ENCODE results near the gene POLR3H. TPM values are rescaled to one million over a fixed set of nuclear protein-coding genes. Genes with fewer than 3 reads are reported as not detected.

POLR3H gene
- total and polyA plus RNA-seq, 2 donors (not counting 3 experiments of a cell fraction or from before 2014, with no cell fraction given): 31.2 to 39.4 TPM

DNA sequence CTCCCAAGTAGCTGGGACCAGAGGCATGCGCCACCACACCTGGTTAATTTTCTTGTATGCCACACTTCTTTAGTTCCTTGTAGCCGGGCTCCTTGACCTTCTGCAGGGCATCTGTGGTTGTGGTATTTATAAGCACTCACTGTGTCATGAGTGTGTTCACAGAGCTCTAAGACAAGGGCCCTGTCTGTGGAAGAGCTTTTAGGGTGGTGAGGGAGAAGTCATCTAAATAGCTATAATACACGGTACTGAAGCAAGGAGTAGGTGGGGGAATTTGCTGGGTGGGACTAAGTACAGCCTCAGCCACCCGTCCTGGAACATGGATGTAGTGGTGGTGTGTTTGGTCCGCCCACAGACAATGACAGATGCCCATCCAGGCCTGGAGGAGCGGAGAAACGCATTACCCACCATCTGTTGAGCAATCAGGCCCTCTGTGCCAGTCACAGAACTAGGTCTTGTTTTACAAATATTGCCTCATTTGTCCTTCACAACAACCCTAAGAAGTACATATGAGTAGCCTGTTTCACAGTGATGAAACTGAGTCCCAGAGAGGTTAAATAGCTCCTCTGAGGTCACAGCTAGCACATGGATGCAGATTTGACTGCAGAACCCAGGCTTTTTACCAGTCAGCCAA lies 65.3 kb downstream of the POLR3H start:
- H3K9me3 ChIP-seq (replicated peaks; ENCODE audit: control insufficient read depth, insufficient read depth, low read length): no peaks in the 10 kb centered on the region
- no peaks in the 10 kb centered on the region for H3K27me3 ChIP-seq (ENCODE audit: control insufficient read depth in 2 of 2, insufficient read depth in 2 of 2, low read length in 2 of 2)
- dilution Hi-C loops (cut with MboI; ENCODE audit: extremely low pct_ligation_motif_present, low sequenced_read_pairs) (no loop called here), intact Hi-C loops (cut with micrococcal nuclease) (no loop called here)
- DNase-seq (ENCODE audit: low read depth, low spot score): no peak
- no peaks in the 10 kb centered on the region for H4K20me1 ChIP-seq (replicated peaks; ENCODE audit: control insufficient read depth, extremely low read depth, insufficient read depth, low read length)
- H2AFZ ChIP-seq (ENCODE audit: low read depth, low read length): no peak overlapping the region
- FAIRE-seq: no peak
- ChIA-PET CTCF (interaction anchor here (0.7 to 1.5 kb wide), 6 partner anchors 10 to 75 kb away, joined by 3 to 7 read pairs (median 3); partner anchors contain the start of genes ACO2 and PHF5A), POLR2A (interaction anchor here (1.3 kb wide), 1 partner anchor 10 kb away, joined by 3 read pairs; the partner anchor contains the start of genes ACO2 and PHF5A)
- H3K36me3 ChIP-seq (ENCODE audit: control insufficient read depth in 2 of 2, extremely low read depth in 1 of 2, insufficient read depth in 2 of 2, low read length in 2 of 2): no peaks in the 10 kb centered on the region
- H3K4me3 ChIP-seq (replicated peaks in 1 of 3; ENCODE audit: insufficient read depth in 1 of 3, low read depth in 1 of 3, low read length in 3 of 3): no peak overlapping the region
- H3K4me2 ChIP-seq (ENCODE audit: insufficient read depth, low read length): no peak overlapping the region
- no peaks in the 10 kb centered on the region for H3K4me1 ChIP-seq (ENCODE audit: control insufficient read depth, extremely low read depth, insufficient read depth, low read length)
- H3K27ac ChIP-seq (ENCODE audit: insufficient read depth, low read depth, low read length): no peak overlapping the region
- H3K9ac ChIP-seq (replicated peaks; ENCODE audit: extremely low read depth, insufficient read depth, low read length): no peak overlapping the region
- no peaks in the 10 kb centered on the region for H3K9me1 ChIP-seq (replicated peaks; ENCODE audit: control insufficient read depth, extremely low read depth, insufficient read depth, low read length)
- no TSS peak for BruUV-seq (replicated peaks)
- peaks cover 67% of the 10 kb centered on the region for H3K79me2 ChIP-seq (ENCODE audit: control insufficient read depth, insufficient read depth, low read length)
- TF ChIP-seq FOS (IDR thresholded peaks at IDR 0.05; ENCODE audit: borderline replicate concordance, insufficient read depth, low read length) (no peak), JUN (IDR thresholded peaks at IDR 0.05; ENCODE audit: borderline replicate concordance, insufficient read depth, insufficient read length, low read depth) (no peak), POLR2A (IDR thresholded peaks at IDR 0.05; ENCODE audit: low read depth, low read length) (no peak)
- TF ChIP-seq, protein P1, sequence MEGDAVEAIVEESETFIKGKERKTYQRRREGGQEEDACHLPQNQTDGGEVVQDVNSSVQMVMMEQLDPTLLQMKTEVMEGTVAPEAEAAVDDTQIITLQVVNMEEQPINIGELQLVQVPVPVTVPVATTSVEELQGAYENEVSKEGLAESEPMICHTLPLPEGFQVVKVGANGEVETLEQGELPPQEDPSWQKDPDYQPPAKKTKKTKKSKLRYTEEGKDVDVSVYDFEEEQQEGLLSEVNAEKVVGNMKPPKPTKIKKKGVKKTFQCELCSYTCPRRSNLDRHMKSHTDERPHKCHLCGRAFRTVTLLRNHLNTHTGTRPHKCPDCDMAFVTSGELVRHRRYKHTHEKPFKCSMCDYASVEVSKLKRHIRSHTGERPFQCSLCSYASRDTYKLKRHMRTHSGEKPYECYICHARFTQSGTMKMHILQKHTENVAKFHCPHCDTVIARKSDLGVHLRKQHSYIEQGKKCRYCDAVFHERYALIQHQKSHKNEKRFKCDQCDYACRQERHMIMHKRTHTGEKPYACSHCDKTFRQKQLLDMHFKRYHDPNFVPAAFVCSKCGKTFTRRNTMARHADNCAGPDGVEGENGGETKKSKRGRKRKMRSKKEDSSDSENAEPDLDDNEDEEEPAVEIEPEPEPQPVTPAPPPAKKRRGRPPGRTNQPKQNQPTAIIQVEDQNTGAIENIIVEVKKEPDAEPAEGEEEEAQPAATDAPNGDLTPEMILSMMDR (IDR thresholded peaks at IDR 0.05; ENCODE audit: extremely low read depth in 1 of 2, insufficient read depth in 1 of 2, low read depth in 1 of 2, low read length in 2 of 2): no peak

DNA sequence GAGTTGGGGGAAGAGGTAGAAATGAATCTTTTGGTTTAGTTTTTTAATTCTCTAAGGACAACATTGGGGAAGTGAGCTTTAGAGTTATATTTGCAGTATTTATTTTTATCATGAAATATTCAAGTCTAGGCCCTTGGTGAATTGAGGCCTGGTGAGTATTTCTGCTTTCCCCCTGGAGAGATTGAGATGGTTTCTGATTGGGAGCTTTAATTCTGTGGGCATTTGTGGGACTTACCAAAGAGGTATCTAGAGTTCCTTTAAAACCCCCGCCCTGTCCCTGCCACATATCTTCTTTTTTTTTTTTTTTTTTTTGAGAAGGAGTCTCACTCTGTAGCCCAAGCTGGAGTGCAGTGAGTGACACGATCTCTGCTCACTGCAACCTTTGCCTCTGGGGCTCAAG lies 65.8 kb downstream of the POLR3H start:
- Histone ChIP-seq H4K20me1 (replicated peaks; ENCODE audit: control insufficient read depth, extremely low read depth, insufficient read depth, low read length) (no peaks in the 10 kb centered on the region), H3K9me1 (replicated peaks; ENCODE audit: control insufficient read depth, extremely low read depth, insufficient read depth, low read length) (no peaks in the 10 kb centered on the region), H3K9ac (replicated peaks; ENCODE audit: extremely low read depth, insufficient read depth, low read length) (no peak overlapping the region), H3K27ac (ENCODE audit: insufficient read depth, low read depth, low read length) (no peak overlapping the region), H3K4me2 (ENCODE audit: insufficient read depth, low read length) (no peak overlapping the region), H3K27me3 (ENCODE audit: control insufficient read depth in 2 of 2, insufficient read depth in 2 of 2, low read length in 2 of 2) (no peaks in the 10 kb centered on the region), H3K9me3 (replicated peaks; ENCODE audit: control insufficient read depth, insufficient read depth, low read length) (no peaks in the 10 kb centered on the region), H3K36me3 (ENCODE audit: control insufficient read depth in 2 of 2, extremely low read depth in 1 of 2, insufficient read depth in 2 of 2, low read length in 2 of 2) (no peaks in the 10 kb centered on the region), H3K4me1 (ENCODE audit: control insufficient read depth, extremely low read depth, insufficient read depth, low read length) (no peaks in the 10 kb centered on the region), H3K4me3 (replicated peaks in 1 of 3; ENCODE audit: insufficient read depth in 1 of 3, low read depth in 1 of 3, low read length in 3 of 3) (no peak overlapping the region), H3K79me2 (ENCODE audit: control insufficient read depth, insufficient read depth, low read length) (peaks cover 68% of the 10 kb centered on the region), H2AFZ (ENCODE audit: low read depth, low read length) (no peak overlapping the region)
- dilution Hi-C loops (cut with MboI; ENCODE audit: extremely low pct_ligation_motif_present, low sequenced_read_pairs): no loop called here
- POLR2A ChIA-PET: interaction anchor here (1.3 kb wide), 1 partner anchor 9 kb away, joined by 3 read pairs; the partner anchor contains the start of genes ACO2 and PHF5A
- BruUV-seq (replicated peaks): no TSS peak
- DNase-seq (ENCODE audit: low read depth, low spot score) (no peak), FAIRE-seq (no peak)
- intact Hi-C loops (cut with micrococcal nuclease): no loop called here
- CTCF ChIA-PET: interaction anchor here (0.7 to 1.5 kb wide), 3 partner anchors 39 to 75 kb away, joined by 3 to 7 read pairs (median 3); no protein-coding TSS in a partner anchor
- TF ChIP-seq, protein P1 (IDR thresholded peaks at IDR 0.05; ENCODE audit: extremely low read depth in 1 of 2, insufficient read depth in 1 of 2, low read depth in 1 of 2, low read length in 2 of 2): no peak
- no peak for TF ChIP-seq JUN (IDR thresholded peaks at IDR 0.05; ENCODE audit: borderline replicate concordance, insufficient read depth, insufficient read length, low read depth)
- no peak for TF ChIP-seq POLR2A (IDR thresholded peaks at IDR 0.05; ENCODE audit: low read depth, low read length)
- TF ChIP-seq MYC (IDR thresholded peaks at IDR 0.05; ENCODE audit: low read depth, low read length): no peak
- TF ChIP-seq, protein P2, sequence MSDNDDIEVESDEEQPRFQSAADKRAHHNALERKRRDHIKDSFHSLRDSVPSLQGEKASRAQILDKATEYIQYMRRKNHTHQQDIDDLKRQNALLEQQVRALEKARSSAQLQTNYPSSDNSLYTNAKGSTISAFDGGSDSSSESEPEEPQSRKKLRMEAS (IDR thresholded peaks at IDR 0.05; ENCODE audit: insufficient read depth, insufficient read length): no peak
- no peak for TF ChIP-seq GATA2 (IDR thresholded peaks at IDR 0.05; ENCODE audit: insufficient read depth, insufficient read length, low read depth, low read length)
- TF ChIP-seq FOS (IDR thresholded peaks at IDR 0.05; ENCODE audit: borderline replicate concordance, insufficient read depth, low read length): no peak
- no peak for TF ChIP-seq EZH2 (IDR thresholded peaks at IDR 0.05; ENCODE audit: borderline replicate concordance, low read depth, low read length, severe bottlenecking)
- TF ChIP-seq POLR2AphosphoS5 (IDR thresholded peaks at IDR 0.05; ENCODE audit: insufficient read depth, low read depth, low read length): no peak

Measured in endothelial cell of umbilical vein (primary cell).